ENCODE data around the gene MFAP3. TPM values are rescaled to one million over a fixed set of nuclear protein-coding genes. Genes with fewer than 3 reads are reported as not detected.

The MFAP3 gene
- total and polyA plus RNA-seq, 2 donors (not counting 1 experiment from before 2014, with no cell fraction given), result 4.8 to 27.1 TPM

DNA sequence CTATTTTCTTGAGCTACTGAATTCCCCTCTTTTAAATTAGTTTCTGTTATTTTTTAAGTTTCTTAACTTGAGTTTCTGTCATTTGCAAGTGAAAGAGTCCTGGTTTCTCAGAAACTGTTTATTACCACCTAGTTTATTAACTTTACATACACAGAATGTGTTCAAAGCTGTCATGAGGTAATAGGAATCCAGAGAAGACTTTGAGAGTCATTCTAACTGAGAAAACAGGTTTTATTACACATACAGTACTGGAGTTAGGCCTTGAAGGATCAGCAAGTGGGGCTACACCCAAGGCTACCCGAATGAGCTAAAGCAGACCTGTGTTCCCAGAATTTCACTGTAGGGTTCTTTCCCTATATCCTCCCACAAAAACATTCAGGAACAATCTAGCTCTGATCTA is 33.1 kb upstream of the MFAP3 start:
- H4K20me1 ChIP-seq (ENCODE audit: control insufficient read depth, insufficient read depth, low read length, poor library complexity, severe bottlenecking), result no peaks in the 10 kb centered on the region
- ChIA-PET CTCF (interaction anchor here (1.2 kb wide), 1 partner anchor 28 kb away, joined by 3 read pairs; no protein-coding TSS in a partner anchor), POLR2A (no interaction called here)
- peaks cover 0 to 6% of the 10 kb centered on the region in 2 experiments for H3K36me3 ChIP-seq (replicated peaks in 1 of 2; ENCODE audit: control extremely low read depth in 1 of 2, control insufficient read depth in 1 of 2, extremely low read depth in 1 of 2, insufficient read depth in 2 of 2, low read length in 1 of 2)
- no peaks in the 10 kb centered on the region for H3K9me3 Mint-ChIP-seq (ENCODE audit: insufficient read depth)
- no peak overlapping the region for H3K4me3 Mint-ChIP-seq
- no peak overlapping the region for H3K9ac ChIP-seq (ENCODE audit: low read length)
- no peak for ATAC-seq (ENCODE audit: low read depth)
- H3K4me3 ChIP-seq (ENCODE audit: control extremely low read depth in 1 of 5, extremely low read depth in 1 of 5, insufficient read depth in 1 of 5, low read depth in 2 of 5, low read length in 4 of 5), result no peak overlapping the region
- no peak for DNase-seq
- H3K27me3 Mint-ChIP-seq, result no peaks in the 10 kb centered on the region
- H3K9me3 ChIP-seq (ENCODE audit: control extremely low read depth in 1 of 3, control insufficient read depth in 2 of 3, insufficient read depth in 1 of 3, low read length in 2 of 3), result no peaks in the 10 kb centered on the region
- no peak overlapping the region for H3K27ac ChIP-seq (ENCODE audit: low read length in 2 of 2)
- H2AFZ ChIP-seq (ENCODE audit: insufficient read depth, low read depth, low read length, poor library complexity, severe bottlenecking), result no peak overlapping the region
- no peak for TF ChIP-seq EZH2 (IDR thresholded peaks at IDR 0.05; ENCODE audit: borderline replicate concordance, insufficient read depth, low read depth, low read length, poor library complexity, severe bottlenecking)
- TF ChIP-seq, protein P1, sequence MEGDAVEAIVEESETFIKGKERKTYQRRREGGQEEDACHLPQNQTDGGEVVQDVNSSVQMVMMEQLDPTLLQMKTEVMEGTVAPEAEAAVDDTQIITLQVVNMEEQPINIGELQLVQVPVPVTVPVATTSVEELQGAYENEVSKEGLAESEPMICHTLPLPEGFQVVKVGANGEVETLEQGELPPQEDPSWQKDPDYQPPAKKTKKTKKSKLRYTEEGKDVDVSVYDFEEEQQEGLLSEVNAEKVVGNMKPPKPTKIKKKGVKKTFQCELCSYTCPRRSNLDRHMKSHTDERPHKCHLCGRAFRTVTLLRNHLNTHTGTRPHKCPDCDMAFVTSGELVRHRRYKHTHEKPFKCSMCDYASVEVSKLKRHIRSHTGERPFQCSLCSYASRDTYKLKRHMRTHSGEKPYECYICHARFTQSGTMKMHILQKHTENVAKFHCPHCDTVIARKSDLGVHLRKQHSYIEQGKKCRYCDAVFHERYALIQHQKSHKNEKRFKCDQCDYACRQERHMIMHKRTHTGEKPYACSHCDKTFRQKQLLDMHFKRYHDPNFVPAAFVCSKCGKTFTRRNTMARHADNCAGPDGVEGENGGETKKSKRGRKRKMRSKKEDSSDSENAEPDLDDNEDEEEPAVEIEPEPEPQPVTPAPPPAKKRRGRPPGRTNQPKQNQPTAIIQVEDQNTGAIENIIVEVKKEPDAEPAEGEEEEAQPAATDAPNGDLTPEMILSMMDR (IDR thresholded peaks at IDR 0.05), result no peak
- intact Hi-C loops (cut with micrococcal nuclease), result no loop called here
- H3K4me2 ChIP-seq (replicated peaks; ENCODE audit: low read depth, low read length, poor library complexity, severe bottlenecking), result no peak overlapping the region
- no peaks in the 10 kb centered on the region for H3K4me1 ChIP-seq (ENCODE audit: control insufficient read depth in 2 of 2, insufficient read depth in 2 of 2, low read length in 2 of 2)
- 100% methylated on average over 1 of the region's 1 CpG for WGBS (ENCODE audit: insufficient coverage)
- H3K79me2 ChIP-seq (ENCODE audit: control insufficient read depth, insufficient read depth, low read length), result no peaks in the 10 kb centered on the region
- no peak overlapping the region for H3K27ac Mint-ChIP-seq
- no peaks in the 10 kb centered on the region for H3K27me3 ChIP-seq (replicated peaks in 1 of 4; ENCODE audit: control extremely low read depth in 1 of 4, control insufficient read depth in 3 of 4, insufficient read depth in 4 of 4, low read length in 3 of 4)
- no peaks in the 10 kb centered on the region for H3K4me1 Mint-ChIP-seq

- H3K4me2 ChIP-seq (replicated peaks; ENCODE audit: low read depth, low read length, poor library complexity, severe bottlenecking), result no peak overlapping the region
- no peak overlapping the region for H2AFZ ChIP-seq (ENCODE audit: insufficient read depth, low read depth, low read length, poor library complexity, severe bottlenecking)
- peaks cover 12 to 28% of the 10 kb centered on the region in 2 experiments for H3K36me3 ChIP-seq (replicated peaks in 1 of 2; ENCODE audit: control extremely low read depth in 1 of 2, control insufficient read depth in 1 of 2, extremely low read depth in 1 of 2, insufficient read depth in 2 of 2, low read length in 1 of 2)
- no peak overlapping the region for H3K27ac ChIP-seq (ENCODE audit: low read length in 2 of 2)
- POLR2A ChIA-PET, result no interaction called here
- no peaks in the 10 kb centered on the region for H3K27me3 ChIP-seq (replicated peaks in 1 of 4; ENCODE audit: control extremely low read depth in 1 of 4, control insufficient read depth in 3 of 4, insufficient read depth in 4 of 4, low read length in 3 of 4)
- no peaks in the 10 kb centered on the region for H4K20me1 ChIP-seq (ENCODE audit: control insufficient read depth, insufficient read depth, low read length, poor library complexity, severe bottlenecking)
- Mint-ChIP-seq H3K9me3 (ENCODE audit: insufficient read depth) (no peaks in the 10 kb centered on the region), H3K27ac (no peak overlapping the region), H3K27me3 (no peaks in the 10 kb centered on the region), H3K4me3 (no peak overlapping the region), H3K4me1 (no peaks in the 10 kb centered on the region)
- CTCF ChIA-PET, result no interaction called here
- TF ChIP-seq, protein P1 (IDR thresholded peaks at IDR 0.05), result no peak
- TF ChIP-seq EZH2 (IDR thresholded peaks at IDR 0.05; ENCODE audit: borderline replicate concordance, insufficient read depth, low read depth, low read length, poor library complexity, severe bottlenecking), result no peak
- no peaks in the 10 kb centered on the region for H3K79me2 ChIP-seq (ENCODE audit: control insufficient read depth, insufficient read depth, low read length)
- DNase-seq (no peak), ATAC-seq (ENCODE audit: low read depth) (no peak)
- peaks cover 0 to 6% (median 0%) of the 10 kb centered on the region in 3 donors for H3K9me3 ChIP-seq (ENCODE audit: control extremely low read depth in 1 of 3, control insufficient read depth in 2 of 3, insufficient read depth in 1 of 3, low read length in 2 of 3)
- no peaks in the 10 kb centered on the region for H3K4me1 ChIP-seq (ENCODE audit: control insufficient read depth in 2 of 2, insufficient read depth in 2 of 2, low read length in 2 of 2)
- no peak overlapping the region for H3K4me3 ChIP-seq (ENCODE audit: control extremely low read depth in 1 of 5, extremely low read depth in 1 of 5, insufficient read depth in 1 of 5, low read depth in 2 of 5, low read length in 4 of 5)
- H3K9ac ChIP-seq (ENCODE audit: low read length), result no peak overlapping the region
- intact Hi-C loops (cut with micrococcal nuclease), result no loop called here
- 66% methylated on average over 3 of the region's 3 CpGs for WGBS (ENCODE audit: insufficient coverage)
Observed at GRCh38 chr5:154010660-154011059, 28.1 kb upstream of the MFAP3 start.
